Measurements from ENCODE around the gene NME7. TPM values are rescaled to one million over a fixed set of nuclear protein-coding genes. Genes with fewer than 3 reads are reported as not detected.

Gene NME7
- total RNA-seq, 1 experiment from 2014 or later, result 34.2 TPM

DNA sequence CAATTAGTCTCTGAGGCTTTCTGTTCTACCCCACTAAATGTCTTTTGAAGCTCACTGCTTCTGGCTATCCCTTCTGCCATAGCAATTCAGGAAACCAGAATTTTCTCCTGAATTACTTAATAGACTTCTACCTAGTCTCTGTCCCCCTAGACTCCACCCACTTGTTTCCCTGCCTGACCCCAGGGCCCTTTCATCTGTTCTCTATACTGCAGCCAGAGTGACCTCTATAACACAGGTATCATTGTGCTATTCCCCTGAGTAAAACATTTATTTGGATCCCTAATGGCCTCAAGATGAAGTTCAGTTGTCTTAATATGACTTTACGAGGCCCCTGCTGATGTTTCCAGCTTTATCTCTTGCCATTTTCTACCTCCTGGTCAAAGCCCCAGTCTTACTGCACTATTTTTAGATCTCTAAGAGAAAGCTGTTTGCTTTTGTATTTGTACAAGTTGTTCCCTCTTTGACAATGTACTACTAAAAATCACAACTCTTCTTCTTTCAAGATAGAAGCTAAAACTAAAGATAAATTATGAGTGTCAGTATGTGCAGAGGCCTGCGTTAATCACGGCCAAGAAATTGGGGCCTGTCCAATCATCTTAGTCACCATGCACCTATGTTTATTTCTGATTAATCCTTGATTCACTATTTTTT, 206.6 kb downstream of the NME7 start:
- intact Hi-C loops (cut with micrococcal nuclease; ENCODE audit: unreplicated experiment), result no loop called here
- no peaks in the 10 kb centered on the region for H3K27me3 ChIP-seq (replicated peaks; ENCODE audit: insufficient read depth, low read depth, low read length, poor library complexity)
- POLR2A ChIA-PET (ENCODE audit: low non-redundant PET), result no interaction called here
- H3K9me3 ChIP-seq (ENCODE audit: low read depth, low read length, poor library complexity, severe bottlenecking), result no peaks in the 10 kb centered on the region
- no peaks in the 10 kb centered on the region for H3K36me3 ChIP-seq (ENCODE audit: insufficient read depth, low read length, poor library complexity, severe bottlenecking)
- H3K4me1 ChIP-seq (ENCODE audit: insufficient read depth, low read length, poor library complexity, severe bottlenecking), result no peaks in the 10 kb centered on the region
- CTCF ChIA-PET, result no interaction called here
- H3K27ac ChIP-seq (ENCODE audit: low read depth, low read length, poor library complexity, severe bottlenecking), result no peak overlapping the region
- no peak for TF ChIP-seq EZH2 (IDR thresholded peaks at IDR 0.05; ENCODE audit: borderline replicate concordance, low read depth, low read length, poor library complexity, severe bottlenecking)
- TF ChIP-seq, protein P1, sequence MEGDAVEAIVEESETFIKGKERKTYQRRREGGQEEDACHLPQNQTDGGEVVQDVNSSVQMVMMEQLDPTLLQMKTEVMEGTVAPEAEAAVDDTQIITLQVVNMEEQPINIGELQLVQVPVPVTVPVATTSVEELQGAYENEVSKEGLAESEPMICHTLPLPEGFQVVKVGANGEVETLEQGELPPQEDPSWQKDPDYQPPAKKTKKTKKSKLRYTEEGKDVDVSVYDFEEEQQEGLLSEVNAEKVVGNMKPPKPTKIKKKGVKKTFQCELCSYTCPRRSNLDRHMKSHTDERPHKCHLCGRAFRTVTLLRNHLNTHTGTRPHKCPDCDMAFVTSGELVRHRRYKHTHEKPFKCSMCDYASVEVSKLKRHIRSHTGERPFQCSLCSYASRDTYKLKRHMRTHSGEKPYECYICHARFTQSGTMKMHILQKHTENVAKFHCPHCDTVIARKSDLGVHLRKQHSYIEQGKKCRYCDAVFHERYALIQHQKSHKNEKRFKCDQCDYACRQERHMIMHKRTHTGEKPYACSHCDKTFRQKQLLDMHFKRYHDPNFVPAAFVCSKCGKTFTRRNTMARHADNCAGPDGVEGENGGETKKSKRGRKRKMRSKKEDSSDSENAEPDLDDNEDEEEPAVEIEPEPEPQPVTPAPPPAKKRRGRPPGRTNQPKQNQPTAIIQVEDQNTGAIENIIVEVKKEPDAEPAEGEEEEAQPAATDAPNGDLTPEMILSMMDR (conservative IDR thresholded peaks at IDR 0.05; ENCODE audit: low read depth, low read length), result no peak
- H3K4me3 ChIP-seq (ENCODE audit: low read depth, low read length, poor library complexity, severe bottlenecking), result no peak overlapping the region
- BruUV-seq (replicated peaks), result no TSS peak
- DNase-seq (ENCODE audit: low spot score), result no peak

DNA sequence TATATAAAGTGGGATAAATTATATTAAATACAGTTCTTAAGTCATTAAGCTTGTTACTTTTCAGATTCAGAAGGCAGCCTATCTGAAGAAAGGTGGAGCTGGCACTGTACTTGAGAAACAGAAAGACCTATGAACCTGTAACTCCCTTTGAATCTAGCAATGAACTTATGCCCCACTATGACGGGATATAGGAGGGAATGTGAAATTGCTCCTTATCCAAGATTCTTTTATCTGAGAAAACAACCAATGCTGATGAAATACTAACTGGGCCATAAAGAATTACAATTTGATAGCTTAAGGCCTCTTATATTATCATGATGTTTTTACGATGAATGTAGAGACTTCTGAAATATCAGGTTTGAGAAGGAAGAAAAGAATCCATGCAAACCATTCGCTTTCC, 211.0 kb downstream of the NME7 start:
- Histone ChIP-seq H3K9me3 (ENCODE audit: low read depth, low read length, poor library complexity, severe bottlenecking) (no peaks in the 10 kb centered on the region), H3K36me3 (ENCODE audit: insufficient read depth, low read length, poor library complexity, severe bottlenecking) (no peaks in the 10 kb centered on the region), H3K27ac (ENCODE audit: low read depth, low read length, poor library complexity, severe bottlenecking) (no peak overlapping the region), H3K4me1 (ENCODE audit: insufficient read depth, low read length, poor library complexity, severe bottlenecking) (no peaks in the 10 kb centered on the region), H3K4me3 (ENCODE audit: low read depth, low read length, poor library complexity, severe bottlenecking) (no peak overlapping the region), H3K27me3 (replicated peaks; ENCODE audit: insufficient read depth, low read depth, low read length, poor library complexity) (no peaks in the 10 kb centered on the region)
- POLR2A ChIA-PET (ENCODE audit: low non-redundant PET), result no interaction called here
- intact Hi-C loops (cut with micrococcal nuclease; ENCODE audit: unreplicated experiment), result no loop called here
- TF ChIP-seq EZH2 (IDR thresholded peaks at IDR 0.05; ENCODE audit: borderline replicate concordance, low read depth, low read length, poor library complexity, severe bottlenecking), result no peak
- TF ChIP-seq, protein P1 (conservative IDR thresholded peaks at IDR 0.05; ENCODE audit: low read depth, low read length), result no peak
- no TSS peak for BruUV-seq (replicated peaks)
- DNase-seq (ENCODE audit: low spot score), result no peak
- CTCF ChIA-PET, result no interaction called here

- Histone ChIP-seq H3K4me3 (ENCODE audit: low read depth, low read length, poor library complexity, severe bottlenecking) (no peak overlapping the region), H3K27me3 (replicated peaks; ENCODE audit: insufficient read depth, low read depth, low read length, poor library complexity) (no peaks in the 10 kb centered on the region), H3K4me1 (ENCODE audit: insufficient read depth, low read length, poor library complexity, severe bottlenecking) (no peaks in the 10 kb centered on the region), H3K27ac (ENCODE audit: low read depth, low read length, poor library complexity, severe bottlenecking) (no peak overlapping the region), H3K9me3 (ENCODE audit: low read depth, low read length, poor library complexity, severe bottlenecking) (no peaks in the 10 kb centered on the region), H3K36me3 (ENCODE audit: insufficient read depth, low read length, poor library complexity, severe bottlenecking) (no peaks in the 10 kb centered on the region)
- CTCF ChIA-PET, result interaction anchor here (0.7 kb wide), 1 partner anchor 281 kb away, joined by 4 read pairs; no protein-coding TSS in a partner anchor
- POLR2A ChIA-PET (ENCODE audit: low non-redundant PET), result no interaction called here
- no peak for DNase-seq (ENCODE audit: low spot score)
- no peak for TF ChIP-seq EZH2 (IDR thresholded peaks at IDR 0.05; ENCODE audit: borderline replicate concordance, low read depth, low read length, poor library complexity, severe bottlenecking)
- TF ChIP-seq, protein P1 (conservative IDR thresholded peaks at IDR 0.05; ENCODE audit: low read depth, low read length), result no peak
- no TSS peak for BruUV-seq (replicated peaks)
- intact Hi-C loops (cut with micrococcal nuclease; ENCODE audit: unreplicated experiment), result no loop called here
Measured at GRCh38 chr1:169155675-169156074, 211.9 kb downstream of the NME7 start.

Data from A673 (cell line).